NCI-H1105 treated with DMSO at 0.1 percent for 48 hours (cell line): ENCODE measurements around the gene KITLG.
"Not testable (repeated sequence)": the region's sequence is repeated elsewhere in the genome, so short reads cannot be mapped to it uniquely, and the experiment has no call there.

Experiments used
- DNase-seq: peaks from one replicate; lab custom pipeline; 2025; lab: John Stamatoyannopoulos, UW

Gene KITLG

GRCh38 chr12:88544991-88545980 lies 35.0 kb downstream of the KITLG start:
- no peak for DNase-seq

GRCh38 chr12:88539893-88540292 lies 40.4 kb downstream of the KITLG start:
- no peak for DNase-seq

GRCh38 chr12:88538697-88539096 lies 41.6 kb downstream of the KITLG start:
- no peak for DNase-seq

GRCh38 chr12:88538250-88538649 lies 42.0 kb downstream of the KITLG start:
- DNase-seq = no peak

- DNase-seq = no peak
Measured at GRCh38 chr12:88530868-88531267, 49.4 kb downstream of the KITLG start.

- DNase-seq = peak; percentile 59
Measured at GRCh38 chr12:88529531-88530488, 50.5 kb downstream of the KITLG start.

- no peak for DNase-seq
Measured at GRCh38 chr12:88522961-88523360, 57.3 kb downstream of the KITLG start.

GRCh38 chr12:88520436-88520820 lies 59.8 kb downstream of the KITLG start:
- no peak for DNase-seq

GRCh38 chr12:88519802-88520435 lies 60.4 kb downstream of the KITLG start:
- DNase-seq = no peak

- DNase-seq = no peak
Measured at GRCh38 chr12:88518863-88519403, 61.3 kb downstream of the KITLG start.

- DNase-seq = no peak
Measured at GRCh38 chr12:88516811-88517210, 63.5 kb downstream of the KITLG start.

GRCh38 chr12:88510843-88511242 lies 69.4 kb downstream of the KITLG start:
- no peak for DNase-seq

- no peak for DNase-seq
Measured at GRCh38 chr12:88509851-88510250, 70.4 kb downstream of the KITLG start.

- no peak for DNase-seq
Measured at GRCh38 chr12:88509347-88509746, 70.9 kb downstream of the KITLG start.

- not testable (repeated sequence) for DNase-seq
Measured at GRCh38 chr12:88507851-88508250, 72.4 kb downstream of the KITLG start.

- no peak for DNase-seq
Measured at GRCh38 chr12:88507270-88507669, 73.0 kb downstream of the KITLG start.

GRCh38 chr12:88505696-88506095 lies 74.6 kb downstream of the KITLG start:
- no peak for DNase-seq

- DNase-seq = no peak
Measured at GRCh38 chr12:88503281-88503703, 77.0 kb downstream of the KITLG start.

- no peak for DNase-seq
Measured at GRCh38 chr12:88501972-88502938, 78.0 kb downstream of the KITLG start.

- DNase-seq = no peak
Measured at GRCh38 chr12:88496891-88497371, 83.3 kb downstream of the KITLG start.
